ENCODE results near the gene PCNX1.

GRCh38 chr14:71163050-71163841 lies 256.0 kb downstream of the PCNX1 start:
- TF ChIP-seq CTCF (IDR thresholded peaks at IDR 0.05; ENCODE audit: low read depth, low read length, poor library complexity, severe bottlenecking) (no peak), EZH2phosphoT487 (IDR thresholded peaks at IDR 0.05; ENCODE audit: borderline replicate concordance, low read length) (no peak)

Data from DOHH2 (cell line).